HEK293 (cell line): ENCODE measurements around the gene RNF182.

Experiments used
- CTCF ChIP-seq: fragments of 450-650 bp; formaldehyde crosslinking; IDR thresholded peaks from 2 replicates; pipeline ENCODE4 v1.5.1; 2016; ENCODE audit warnings: missing biosample characterization, missing genetic modification characterization
- IKZF3 ChIP-seq: fragments of 450-650 bp; IDR thresholded peaks from 2 replicates; pipeline ENCODE4 v1.5.0; 2018; ENCODE audit warnings: missing biosample characterization, mild to moderate bottlenecking, missing genetic modification characterization, moderate library complexity
- PBX3 ChIP-seq: sonication (generic); formaldehyde crosslinking; IDR thresholded peaks from 2 replicates; pipeline ENCODE4 v1.8.1; 2022; ENCODE audit warnings: mild to moderate bottlenecking, moderate library complexity, missing genetic modification reagents
- PRDM2 ChIP-seq: fragments of 450-650 bp; formaldehyde crosslinking; IDR thresholded peaks from 2 replicates; pipeline ENCODE4 v1.5.1; 2016; ENCODE audit warnings: missing biosample characterization, missing genetic modification characterization, borderline replicate concordance
- REST ChIP-seq: fragments of 450-650 bp; formaldehyde crosslinking; IDR thresholded peaks from 2 replicates; pipeline ENCODE4 v1.5.1; 2016; ENCODE audit warnings: missing biosample characterization, missing genetic modification characterization
- TCF7L2 ChIP-seq: IDR thresholded peaks from 2 replicates; pipeline ENCODE4 v1.6.1; 2011; ENCODE audit warnings: low read depth, mild to moderate bottlenecking, inconsistent platforms, low read length, moderate library complexity, borderline replicate concordance
- WT1 ChIP-seq: fragments of 450-650 bp; formaldehyde crosslinking; IDR thresholded peaks from 2 replicates; pipeline ENCODE4 v1.5.1; 2016; ENCODE audit warnings: missing biosample characterization, missing genetic modification characterization
- ZBTB1 ChIP-seq: fragments of 450-650 bp; formaldehyde crosslinking; IDR thresholded peaks from 2 replicates; pipeline ENCODE4 v1.5.1; 2016; ENCODE audit warnings: missing biosample characterization, missing genetic modification characterization
- ZBTB20 ChIP-seq: fragments of 450-650 bp; formaldehyde crosslinking; IDR thresholded peaks from 2 replicates; pipeline ENCODE4 v1.5.1; 2016; ENCODE audit warnings: missing biosample characterization, missing genetic modification characterization
- ZBTB6 ChIP-seq: fragments of 450-650 bp; formaldehyde crosslinking; IDR thresholded peaks from 2 replicates; pipeline ENCODE4 v1.5.1; 2017; ENCODE audit warnings: missing biosample characterization, missing genetic modification characterization
- ZNF132 ChIP-seq: fragments of 450-650 bp; formaldehyde crosslinking; IDR thresholded peaks from 2 replicates; pipeline ENCODE4 v1.5.1; 2017; ENCODE audit warnings: missing biosample characterization, missing genetic modification characterization, borderline replicate concordance
- ZNF211 ChIP-seq: fragments of 450-650 bp; formaldehyde crosslinking; IDR thresholded peaks from 2 replicates; pipeline ENCODE4 v1.5.1; 2016; ENCODE audit warnings: low read depth, missing biosample characterization, missing genetic modification characterization
- ZNF692 ChIP-seq: fragments of 450-650 bp; formaldehyde crosslinking; IDR thresholded peaks from 2 replicates; pipeline ENCODE4 v1.5.1; 2016; ENCODE audit warnings: missing biosample characterization, missing genetic modification characterization

- no peak for TF ChIP-seq ZNF211 (tag by site-specific recombination)
- TF ChIP-seq CTCF (tag by site-specific recombination), result no peak
- no peak for TF ChIP-seq IKZF3
- TF ChIP-seq TCF7L2, result no peak
- TF ChIP-seq WT1 (tag by site-specific recombination), result no peak
- TF ChIP-seq ZNF692 (tag by site-specific recombination), result no peak
- no peak for TF ChIP-seq ZBTB1 (tag by site-specific recombination)
- no peak for TF ChIP-seq REST (tag by site-specific recombination)
- no peak for TF ChIP-seq PRDM2 (tag by site-specific recombination)
- no peak for TF ChIP-seq ZBTB20 (tag by site-specific recombination)
- no peak for TF ChIP-seq ZBTB6 (tag by site-specific recombination)
- TF ChIP-seq PBX3 (CRISPR knock-in tag), result no peak
- TF ChIP-seq ZNF132 (tag by site-specific recombination), result no peak
These were observed 62.1 kb downstream of the RNF182 start for GRCh38 chr6:13986700-13987399.
